Measurements from ENCODE around the gene CLTB. TPM values are rescaled to one million over a fixed set of nuclear protein-coding genes. Genes with fewer than 3 reads are reported as not detected.

The CLTB gene
- total and polyA plus RNA-seq, 2 of the 8 experiments (the other 6 are each of a cell fraction or from before 2014, with no cell fraction given) = 25.9 to 34.9 TPM

DNA sequence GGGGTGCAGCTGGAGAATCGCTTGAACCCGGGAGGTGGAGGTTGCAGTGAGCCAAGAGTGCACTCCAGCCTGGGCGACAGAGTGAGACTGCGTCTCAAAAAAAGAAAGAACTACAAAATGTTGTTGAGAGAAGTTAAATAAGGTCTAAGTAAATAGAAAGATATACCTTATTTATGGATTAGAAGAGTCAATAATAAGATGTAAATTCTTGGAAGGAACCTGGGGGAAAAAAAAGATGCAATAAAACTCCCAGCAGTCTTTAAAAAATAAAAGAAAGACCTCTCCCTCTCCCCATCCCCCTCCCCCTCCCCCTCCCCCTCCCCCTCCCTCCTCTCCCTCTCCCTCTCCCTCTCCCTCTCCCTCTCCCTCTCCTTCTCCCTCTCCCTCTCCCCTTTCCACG is 16.4 kb upstream of the CLTB start:
- Histone ChIP-seq H3K23me2 (ENCODE audit: low read depth, low read length) (no peaks in the 10 kb centered on the region), H3K23ac (ENCODE audit: insufficient read length) (no peak overlapping the region), H2BK12ac (ENCODE audit: low read depth, low read length) (no peak overlapping the region), H3K79me1 (ENCODE audit: low read depth, low read length) (no peaks in the 10 kb centered on the region), H4K20me1 (replicated peaks in 1 of 2; ENCODE audit: control insufficient read depth in 1 of 2, insufficient read depth in 2 of 2, low read length in 2 of 2) (no peaks in the 10 kb centered on the region), H3K27me3 (replicated peaks in 1 of 4; ENCODE audit: control insufficient read depth in 3 of 4, extremely low read depth in 1 of 4, insufficient read depth in 3 of 4, low read length in 3 of 4) (no peaks in the 10 kb centered on the region), H4K91ac (replicated peaks; ENCODE audit: insufficient read length, low read length) (no peak overlapping the region), H3K4me2 (ENCODE audit: insufficient read depth in 1 of 2, low read depth in 2 of 2, low read length in 2 of 2) (no peak overlapping the region), H2BK15ac (ENCODE audit: low read length) (no peak overlapping the region), H2BK20ac (ENCODE audit: low read length) (no peak overlapping the region), H4K8ac (ENCODE audit: extremely low read depth, insufficient read depth, low read length) (no peak overlapping the region), H2AFZ (ENCODE audit: low read length) (no peak overlapping the region), H2AK5ac (ENCODE audit: low read depth, low read length) (no peak overlapping the region), H4K5ac (ENCODE audit: insufficient read length, low read depth, low read length) (no peak overlapping the region), H3K14ac (ENCODE audit: insufficient read length) (no peak overlapping the region), H3K18ac (ENCODE audit: extremely low read depth, low read length) (no peak overlapping the region), H2BK120ac (replicated peaks; ENCODE audit: low read depth, low read length) (no peak overlapping the region), H3K56ac (replicated peaks; ENCODE audit: insufficient read length, low read depth, low read length) (no peak overlapping the region), H3K4ac (replicated peaks; ENCODE audit: insufficient read length, low read depth, low read length) (no peak overlapping the region), H3K9me3 (ENCODE audit: insufficient read depth in 2 of 2, low read depth in 1 of 2, low read length in 1 of 2) (peaks cover 2 to 11% of the 10 kb centered on the region in 2 experiments; a peak in 1 of 4 replicates), H2BK5ac (ENCODE audit: low read depth, low read length) (no peak overlapping the region), H3K27ac (ENCODE audit: low read depth, low read length) (no peak overlapping the region), H3K9ac (replicated peaks in 1 of 4; ENCODE audit: extremely low read depth in 1 of 4, low read depth in 3 of 4, low read length in 3 of 4) (no peak overlapping the region), H3K4me3 (ENCODE audit: extremely low read depth in 1 of 4, insufficient read depth in 2 of 4, low read depth in 3 of 4, low read length in 4 of 4) (no peak overlapping the region), H3K4me1 (replicated peaks in 1 of 4; ENCODE audit: control insufficient read depth in 3 of 4, insufficient read depth in 4 of 4, low read length in 3 of 4) (no peaks in the 10 kb centered on the region), H3K36me3 (ENCODE audit: control insufficient read depth in 2 of 4, insufficient read depth in 4 of 4, low read length in 3 of 4) (no peaks in the 10 kb centered on the region), H3K79me2 (ENCODE audit: control insufficient read depth in 1 of 2, insufficient read depth in 2 of 2, low read length in 2 of 2) (no peaks in the 10 kb centered on the region)
- no peak for FAIRE-seq
- CTCF ChIA-PET (ENCODE audit: partially characterized antibody) = interaction anchor here (1.8 kb wide), 1 partner anchor 26 kb away, joined by 5 read pairs; no protein-coding TSS in a partner anchor
- POLR2A ChIA-PET (ENCODE audit: partially characterized antibody) = no interaction called here
- no peak for DNase-seq (ENCODE audit: low read depth in 1 of 2, low spot score in 2 of 2)
- TF ChIP-seq POLR2A (IDR thresholded peaks at IDR 0.05; ENCODE audit: control extremely low read depth in 1 of 2, low read depth in 2 of 2, low read length in 2 of 2) = no peak
- no peak for TF ChIP-seq MAFK (IDR thresholded peaks at IDR 0.05; ENCODE audit: low read depth, low read length)
- no peak for TF ChIP-seq SIN3A (conservative IDR thresholded peaks at IDR 0.05 in 1 of 2, IDR thresholded peaks at IDR 0.05 in 1 of 2; ENCODE audit: low read depth in 1 of 2, low read length in 2 of 2)
- TF ChIP-seq POLR2AphosphoS5 (IDR thresholded peaks at IDR 0.05; ENCODE audit: low read depth, low read length) = no peak
- TF ChIP-seq CBX5 (IDR thresholded peaks at IDR 0.05; ENCODE audit: low read depth, low read length) = no peak
- no peak for TF ChIP-seq BACH1 (IDR thresholded peaks at IDR 0.05; ENCODE audit: low read length)
- no peak for TF ChIP-seq SUZ12 (IDR thresholded peaks at IDR 0.05; ENCODE audit: low read length)
- TF ChIP-seq KDM5A (IDR thresholded peaks at IDR 0.05; ENCODE audit: low read length) = no peak
- TF ChIP-seq SIRT6 (IDR thresholded peaks at IDR 0.05; ENCODE audit: low read length) = no peak
- TF ChIP-seq TCF12 (IDR thresholded peaks at IDR 0.05; ENCODE audit: low read depth, low read length) = no peak
- TF ChIP-seq MAX (IDR thresholded peaks at IDR 0.05) = no peak
- TF ChIP-seq NANOG (IDR thresholded peaks at IDR 0.05; ENCODE audit: insufficient read depth, low read depth, low read length, poor library complexity, severe bottlenecking) = no peak
- WGBS, 2 experiments (ENCODE audit: extremely low coverage in 1 of 2, insufficient coverage in 1 of 2, insufficient read length in 1 of 2, insufficient replicate concordance in 2 of 2, low coverage in 1 of 2, low lambda C conversion rate in 2 of 2, missing lambda C conversion rate in 1 of 2) = 100% methylated on average over 4 of the region's 5 CpGs; no CpG with 5 or more reads in 1 of the 2 experiments

Measured in H1 (cell line).